Urinary bladder (tissue), 4 donors: Measurements from ENCODE around the gene AKAP8L. TPM values are rescaled to one million over a fixed set of nuclear protein-coding genes. Genes with fewer than 3 reads are reported as not detected.

Experiments used
- DNase-seq: peaks from one replicate; pipeline ENCODE4 v3.0.0-alpha.2; 2015; ENCODE audit errors: extremely low spot score
- H3K27ac ChIP-seq: one replicate; pipeline ENCODE4 v1.5.1; 2013; ENCODE audit warnings: low read depth, mild to moderate bottlenecking, moderate library complexity
- H3K36me3 ChIP-seq: one replicate; pipeline ENCODE4 v1.6.1; 2013; ENCODE audit warnings: mild to moderate bottlenecking, moderate library complexity; ENCODE audit not compliant: insufficient read depth
- H3K4me1 ChIP-seq: one replicate; pipeline ENCODE4 v1.6.1; 2013; ENCODE audit warnings: mild to moderate bottlenecking, moderate library complexity; ENCODE audit not compliant: insufficient read depth
- H3K4me3 ChIP-seq: one replicate; pipeline ENCODE4 v1.5.1; 2013; ENCODE audit warnings: low read depth, low read length
- WGBS: extraction: QIAGEN DNeasy Blood & Tissue Kit; methylation state at CpG from one replicate; pipeline ENCODE4 v1.1.7; 2013; 5-methylcytosine and 5-hydroxymethylcytosine counted together
- polyA plus RNA-seq: library from polyadenylated mRNA; stranded (reverse); fragments of 200-250 nt; gene quantifications from one replicate; pipeline ENCODE4 v1.2.3, GENCODE V29; 2013
- total RNA-seq: library from RNA; depleted of rRNA; stranded (reverse); fragments of >200 nt; gene quantifications from one replicate; pipeline ENCODE4 v1.2.3, GENCODE V29; 2014
- donor health status: healthy with polysubstance abuse.
- donor health status: healthy.

Gene AKAP8L
- total and polyA plus RNA-seq, 2 donors = 57.3 TPM

GRCh38 chr19:15432629-15433518 is 14.1 kb upstream of the AKAP8L start:
- H3K4me3 ChIP-seq = peak overlapping the region; percentile 93
- peak overlapping the region; percentile 53 for H3K27ac ChIP-seq
- H3K4me1 ChIP-seq = no peaks in the 10 kb centered on the region
- DNase-seq = peak; percentile 67
- H3K36me3 ChIP-seq = no peaks in the 10 kb centered on the region
- WGBS = 1% methylated on average over 75 of the region's 75 CpGs

- Histone ChIP-seq H3K36me3 (no peaks in the 10 kb centered on the region), H3K4me1 (no peaks in the 10 kb centered on the region), H3K4me3 (peak overlapping the region; percentile 93), H3K27ac (no peak overlapping the region)
- DNase-seq = no peak
- 1% methylated on average over 44 of the region's 44 CpGs for WGBS
Measured at GRCh38 chr19:15432018-15432494, 13.3 kb upstream of the AKAP8L start.

GRCh38 chr19:15431396-15432017 is 12.7 kb upstream of the AKAP8L start:
- Histone ChIP-seq H3K27ac (no peak overlapping the region), H3K4me1 (no peaks in the 10 kb centered on the region), H3K4me3 (peak overlapping the region; percentile 93), H3K36me3 (peaks cover 4% of the 10 kb centered on the region)
- DNase-seq = no peak
- WGBS = 15% methylated on average over 7 of the region's 7 CpGs

- peaks cover 5% of the 10 kb centered on the region for H3K36me3 ChIP-seq
- 85% methylated on average over 10 of the region's 10 CpGs for WGBS
- no peaks in the 10 kb centered on the region for H3K4me1 ChIP-seq
- no peak overlapping the region for H3K27ac ChIP-seq
- no peak overlapping the region for H3K4me3 ChIP-seq
- no peak for DNase-seq
Measured at GRCh38 chr19:15430526-15431120, 11.8 kb upstream of the AKAP8L start.

GRCh38 chr19:15429825-15430467 is 11.2 kb upstream of the AKAP8L start:
- Histone ChIP-seq H3K27ac (no peak overlapping the region), H3K4me3 (no peak overlapping the region), H3K36me3 (peaks cover 5% of the 10 kb centered on the region), H3K4me1 (no peaks in the 10 kb centered on the region)
- DNase-seq = no peak
- 88% methylated on average over 24 of the region's 24 CpGs for WGBS

GRCh38 chr19:15428956-15429824 is 10.4 kb upstream of the AKAP8L start:
- Histone ChIP-seq H3K4me1 (no peaks in the 10 kb centered on the region), H3K27ac (no peak overlapping the region), H3K4me3 (no peak overlapping the region), H3K36me3 (peaks cover 8% of the 10 kb centered on the region)
- no peak for DNase-seq
- WGBS = 85% methylated on average over 22 of the region's 22 CpGs

GRCh38 chr19:15427991-15428471 is 9.2 kb upstream of the AKAP8L start:
- no peaks in the 10 kb centered on the region for H3K4me1 ChIP-seq
- H3K27ac ChIP-seq = no peak overlapping the region
- WGBS = 94% methylated on average over 35 of the region's 35 CpGs
- H3K36me3 ChIP-seq = peaks cover 11% of the 10 kb centered on the region
- no peak overlapping the region for H3K4me3 ChIP-seq
- DNase-seq = no peak

- peaks cover 12% of the 10 kb centered on the region for H3K36me3 ChIP-seq
- no peak for DNase-seq
- no peak overlapping the region for H3K27ac ChIP-seq
- 98% methylated on average over 25 of the region's 25 CpGs for whole genome bisulfite sequencing
- H3K4me1 ChIP-seq = no peaks in the 10 kb centered on the region
- no peak overlapping the region for H3K4me3 ChIP-seq
Measured at GRCh38 chr19:15427350-15427700, 8.5 kb upstream of the AKAP8L start.

- 89% methylated on average over 16 of the region's 16 CpGs for WGBS
- Histone ChIP-seq H3K4me3 (no peak overlapping the region), H3K36me3 (peaks cover 12% of the 10 kb centered on the region), H3K27ac (no peak overlapping the region), H3K4me1 (no peaks in the 10 kb centered on the region)
- no peak for DNase-seq
Measured at GRCh38 chr19:15426485-15427349, 7.9 kb upstream of the AKAP8L start.

- 96% methylated on average over 36 of the region's 36 CpGs for WGBS
- DNase-seq = no peak
- H3K27ac ChIP-seq = no peak overlapping the region
Measured at GRCh38 chr19:15425321-15425950, 6.6 kb upstream of the AKAP8L start.

GRCh38 chr19:15424692-15425272 is 6.0 kb upstream of the AKAP8L start:
- no peak overlapping the region for H3K27ac ChIP-seq
- 98% methylated on average over 38 of the region's 38 CpGs for WGBS
- DNase-seq = no peak
- no peaks in the 10 kb centered on the region for H3K4me1 ChIP-seq
- H3K36me3 ChIP-seq = peaks cover 12% of the 10 kb centered on the region
- no peak overlapping the region for H3K4me3 ChIP-seq

More at GRCh38 chr19:15425321-15425950, 6.6 kb upstream of the AKAP8L start:
- H3K4me3 ChIP-seq = no peak overlapping the region
- peaks cover 12% of the 10 kb centered on the region for H3K36me3 ChIP-seq
- no peaks in the 10 kb centered on the region for H3K4me1 ChIP-seq
